HG02852 (cell line): Measurements from ENCODE around the gene NISCH.
A peak's percentile ranks its signal among the peaks of the same experiment; 100 is the strongest.

ENCODE experiments used
- ATAC-seq: cut with Tn5 transposase; IDR thresholded peaks from one replicate; pipeline ENCODE4 v1.9.1; 2021; ENCODE audit warnings: mild to moderate bottlenecking, moderate library complexity; ENCODE audit not compliant: unreplicated experiment

Gene NISCH

GRCh38 chr3:52535411-52536111 is 80.2 kb downstream of the NISCH start:
- no peak for ATAC-seq

GRCh38 chr3:52536112-52536368 is 80.6 kb downstream of the NISCH start:
- no peak for ATAC-seq

- ATAC-seq, result peak; percentile 80
Measured at GRCh38 chr3:52536369-52537164, 81.2 kb downstream of the NISCH start, which contains the start of gene UQCC5. Gene UQCC5, plus strand, starts transcription at chr3:52536605. Its CDS starts 151 bp downstream, at chr3:52536756.

- no peak for ATAC-seq
Measured at GRCh38 chr3:52537165-52537620, 81.8 kb downstream of the NISCH start.

GRCh38 chr3:52537726-52538421 is 82.5 kb downstream of the NISCH start:
- no peak for ATAC-seq

- no peak for ATAC-seq
Measured at GRCh38 chr3:52539010-52539653, 83.7 kb downstream of the NISCH start.

- ATAC-seq, result no peak
Measured at GRCh38 chr3:52541050-52541449, 85.6 kb downstream of the NISCH start.
